Measurements from ENCODE around the gene CALCOCO2.
"Not testable (repeated sequence)": the region's sequence is repeated elsewhere in the genome, so short reads cannot be mapped to it uniquely, and the experiment has no call there.

CALCOCO2 gene

DNA sequence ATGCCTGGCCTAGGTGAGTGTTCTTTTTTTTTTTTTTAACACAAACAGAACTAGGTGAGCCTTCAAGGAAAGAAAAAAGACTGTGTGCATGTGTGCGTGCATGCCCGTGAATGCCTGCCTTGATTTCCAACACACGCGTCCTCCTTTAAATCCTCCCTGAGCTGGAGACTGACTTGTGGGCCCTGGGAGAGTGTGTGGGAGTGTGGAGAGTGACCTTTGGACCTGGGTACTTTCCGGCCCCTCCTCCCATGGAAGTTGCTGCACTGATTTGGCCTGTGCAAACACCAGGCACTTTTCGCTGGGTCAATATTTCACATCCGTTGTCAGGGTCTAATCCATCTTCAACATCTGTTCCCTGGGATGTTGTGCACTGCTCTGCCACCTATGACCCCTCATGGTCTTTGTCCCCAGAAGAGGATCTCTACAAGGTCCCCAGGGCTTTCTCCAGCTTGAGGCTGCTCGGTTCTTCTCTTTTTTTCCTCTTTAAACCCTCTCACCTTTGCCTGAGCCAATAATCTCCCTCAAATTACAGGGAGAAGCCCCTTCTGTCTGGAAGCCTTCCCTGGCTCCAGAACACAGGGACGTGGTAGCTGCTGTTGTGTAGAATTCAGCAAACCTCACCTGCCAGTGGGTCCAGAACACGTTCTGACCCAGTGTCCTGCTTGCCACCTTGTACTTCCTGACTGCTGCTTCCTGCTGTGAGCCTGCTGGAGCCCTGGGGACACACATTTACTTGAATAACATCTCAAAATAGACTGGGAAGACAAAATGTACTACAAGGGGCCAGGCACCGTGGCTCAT, 40.9 kb downstream of the CALCOCO2 start:
- no peak for DNase-seq
- intact Hi-C loops (cut with DNase I) = no loop called here

DNA sequence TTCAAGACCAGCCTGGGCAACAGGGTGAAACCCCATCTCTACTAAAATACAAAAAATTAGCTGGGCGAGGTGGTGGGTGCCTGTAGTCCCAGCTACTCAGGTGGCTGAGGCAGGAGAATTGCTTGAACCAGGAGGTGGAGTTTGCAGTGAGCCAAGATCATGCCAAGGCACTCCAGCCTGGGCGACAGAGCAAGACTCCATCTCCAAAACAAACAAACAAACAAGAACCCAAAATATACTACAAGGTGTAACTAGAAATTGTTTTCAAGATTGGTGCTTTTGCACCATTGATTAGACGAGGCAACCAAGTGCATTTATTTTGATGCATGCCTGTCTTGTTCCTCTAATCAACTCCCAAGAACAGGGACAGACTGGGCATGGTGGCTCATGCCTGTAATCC, 41.6 kb downstream of the CALCOCO2 start:
- intact Hi-C loops (cut with DNase I) = not testable (repeated sequence)

DNA sequence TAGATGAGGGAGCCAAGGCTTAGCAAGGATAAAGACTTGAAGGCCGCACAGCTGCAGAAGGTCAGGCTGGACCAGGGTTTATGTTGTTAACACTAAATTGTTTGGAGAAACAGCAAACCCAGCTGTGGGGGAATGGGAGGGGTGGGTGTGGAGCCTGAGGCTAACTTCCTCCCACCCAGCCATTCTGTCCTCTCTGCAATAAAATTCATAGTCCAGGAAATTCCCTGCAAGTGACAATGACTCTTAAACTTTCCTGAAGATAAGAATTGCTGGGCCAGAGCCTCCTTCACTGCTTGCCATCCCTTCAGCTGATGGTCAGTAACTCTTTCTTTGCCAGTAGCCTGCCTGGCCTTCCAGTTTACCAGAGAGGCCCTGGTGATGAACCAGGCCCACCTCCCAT, 42.4 kb downstream of the CALCOCO2 start:
- DNase-seq = no peak
- intact Hi-C loops (cut with DNase I) = no loop called here

More for the DNA sequence above, 41.6 kb downstream of the CALCOCO2 start:
- DNase-seq = not testable (repeated sequence)

DNA sequence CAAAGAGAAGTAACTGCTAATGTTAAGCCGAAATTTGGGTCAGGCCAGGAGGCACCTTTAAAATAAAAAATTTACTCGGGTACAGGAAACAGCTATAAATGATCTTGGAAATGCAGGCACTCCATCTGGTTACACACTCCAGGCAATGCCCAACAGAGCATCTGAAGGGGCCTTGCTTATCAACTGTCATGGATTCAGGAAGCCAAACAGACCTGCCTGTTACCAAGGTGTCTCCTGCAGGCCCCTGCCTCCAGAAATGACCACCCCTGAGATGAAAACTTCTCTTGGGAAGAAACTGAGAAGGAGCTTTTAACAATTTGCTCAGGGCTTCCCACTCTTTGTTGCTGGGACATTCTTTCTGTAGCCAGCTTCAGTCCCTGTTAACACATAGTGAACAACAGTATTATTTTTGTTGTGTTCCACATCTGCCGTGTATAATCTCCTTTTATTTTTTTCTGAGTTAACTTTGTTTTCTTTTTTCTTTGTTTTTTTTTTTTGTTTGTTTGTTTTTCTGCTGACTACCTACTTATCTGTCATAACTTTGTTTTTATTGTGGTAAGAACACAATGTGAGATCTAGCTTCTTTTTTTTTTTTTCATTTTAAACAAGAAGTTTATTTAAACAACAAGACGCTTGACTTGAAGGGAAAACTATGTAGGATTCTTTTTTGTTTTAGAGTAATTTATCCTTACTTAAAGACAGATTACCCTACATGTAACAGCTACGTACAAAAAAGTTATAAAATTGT, 43.0 kb downstream of the CALCOCO2 start:
- no peak for DNase-seq
- intact Hi-C loops (cut with DNase I) = no loop called here

DNA sequence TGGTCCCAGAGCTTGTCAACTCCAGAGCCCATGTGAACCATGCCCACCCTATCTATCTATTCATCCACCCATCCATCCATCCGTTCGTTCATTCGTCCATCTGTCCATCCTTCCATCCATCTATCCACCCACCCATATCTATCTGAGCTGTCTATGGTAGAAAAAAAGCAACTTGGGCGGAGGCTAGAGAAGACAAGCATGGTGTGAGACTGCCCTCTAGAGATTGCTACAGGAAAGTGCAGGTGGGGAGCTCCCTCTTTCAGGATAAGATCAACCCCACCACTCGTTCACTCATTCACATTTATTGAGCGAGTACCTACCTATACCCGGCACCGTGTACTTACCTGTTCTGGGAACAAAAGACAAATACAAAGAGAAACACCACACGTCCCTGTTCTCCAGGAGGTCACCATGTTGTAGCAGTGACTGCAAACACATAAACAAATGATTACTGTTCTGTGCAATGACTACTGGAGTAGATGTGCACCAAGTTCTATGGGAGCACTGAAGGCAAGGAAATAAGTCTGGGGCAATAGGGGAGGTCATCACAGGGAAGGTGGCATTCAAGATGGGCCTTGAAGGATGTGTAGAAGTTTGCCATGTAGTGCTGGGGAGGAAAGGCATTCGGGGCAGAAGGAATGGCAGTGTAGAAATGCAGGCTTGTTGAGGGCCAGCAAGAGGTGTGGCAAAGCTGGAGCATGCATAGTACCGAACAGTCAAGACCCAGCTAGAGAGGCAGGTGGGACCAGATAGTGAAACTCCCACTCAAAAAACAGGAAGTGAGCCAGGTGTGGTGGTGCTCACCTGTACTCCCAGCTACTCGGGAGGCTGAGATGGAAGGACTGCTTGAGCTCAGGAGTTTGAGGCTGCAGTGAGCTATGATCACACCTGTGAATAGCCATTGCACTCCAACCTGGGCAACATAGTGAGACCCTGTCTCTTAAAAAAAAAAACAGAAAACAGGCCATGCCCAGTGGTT, 48.4 kb downstream of the CALCOCO2 start:
- intact Hi-C loops (cut with DNase I) = loop anchor here (2.0 kb wide), 3 partner anchors 74 to 208 kb away; no protein-coding TSS in a partner anchor
- DNase-seq = peak in 4 of 10 donors; percentile 36 to 51 (median 44)

DNA sequence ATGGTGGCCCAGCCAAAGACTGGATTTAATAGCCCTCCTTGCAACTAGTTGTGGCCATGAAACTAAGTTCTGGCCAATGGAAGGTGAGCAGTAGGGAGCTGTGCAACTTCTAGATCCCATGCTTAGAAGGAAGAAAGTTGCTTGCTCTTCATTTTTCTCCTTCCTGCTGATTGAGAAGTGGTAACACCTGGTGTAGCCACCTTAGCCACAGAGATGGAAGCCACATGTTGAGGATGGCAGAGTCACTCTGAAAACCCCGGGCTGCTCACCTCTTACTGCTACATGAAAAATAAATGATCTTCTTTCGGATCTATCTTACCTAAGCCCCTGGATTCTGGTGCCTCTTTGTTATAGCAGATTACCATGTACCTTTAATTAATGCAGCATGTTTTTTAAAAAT, 51.4 kb downstream of the CALCOCO2 start:
- DNase-seq = no peak
- intact Hi-C loops (cut with DNase I) = loop anchor here (5.0 to 10.0 kb wide), 2 partner anchors 47 to 150 kb away; partner anchors contain the start of gene CALCOCO2

DNA sequence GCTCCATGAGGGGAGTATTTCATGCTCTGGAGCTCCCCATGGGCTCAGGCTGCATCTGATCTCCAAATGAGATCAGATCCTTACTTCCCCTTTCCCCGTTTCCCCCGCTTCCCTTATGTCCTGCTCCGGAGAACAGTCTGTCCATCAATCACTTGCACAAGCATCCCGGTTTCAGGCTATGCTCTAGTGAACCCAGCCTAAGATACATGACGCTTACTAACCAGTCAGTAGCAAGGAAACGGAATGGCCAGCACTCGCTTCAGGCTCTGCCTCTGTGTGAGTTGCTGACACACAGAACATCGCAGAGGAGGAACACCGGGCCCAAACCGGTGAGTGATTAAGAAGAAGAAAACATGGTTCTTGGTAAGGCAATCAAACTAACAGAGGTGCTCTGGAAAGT, 52.3 kb downstream of the CALCOCO2 start:
- intact Hi-C loops (cut with DNase I) = loop anchor here (5.0 to 10.0 kb wide), 2 partner anchors 48 to 149 kb away; partner anchors contain the start of gene CALCOCO2

DNA sequence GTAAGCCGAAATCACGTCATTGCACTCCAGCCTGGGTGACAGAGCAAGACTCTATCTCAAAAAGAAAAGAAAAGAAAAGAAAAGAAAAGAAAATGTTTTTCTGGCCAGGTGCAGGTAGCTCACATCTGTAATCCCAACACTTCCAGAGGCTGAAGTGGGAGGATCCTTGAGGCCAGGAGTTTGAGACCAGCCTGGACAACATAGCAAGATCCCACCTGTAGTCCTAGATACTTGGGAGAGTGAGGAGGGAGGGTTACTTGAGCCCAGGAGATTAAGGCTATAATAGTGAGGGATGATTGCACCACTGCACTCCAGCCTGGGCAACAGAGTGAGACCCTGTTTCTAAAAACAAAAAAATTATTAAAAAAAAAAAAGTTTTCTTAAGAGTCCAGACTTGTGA, 59.3 kb downstream of the CALCOCO2 start:
- intact Hi-C loops (cut with DNase I) = loop anchor here (10.0 kb wide), 1 partner anchor 55 kb away; the partner anchor contains the start of gene SNF8
- DNase-seq = no peak

More for the DNA sequence above, 52.3 kb downstream of the CALCOCO2 start:
- DNase-seq = no peak

DNA sequence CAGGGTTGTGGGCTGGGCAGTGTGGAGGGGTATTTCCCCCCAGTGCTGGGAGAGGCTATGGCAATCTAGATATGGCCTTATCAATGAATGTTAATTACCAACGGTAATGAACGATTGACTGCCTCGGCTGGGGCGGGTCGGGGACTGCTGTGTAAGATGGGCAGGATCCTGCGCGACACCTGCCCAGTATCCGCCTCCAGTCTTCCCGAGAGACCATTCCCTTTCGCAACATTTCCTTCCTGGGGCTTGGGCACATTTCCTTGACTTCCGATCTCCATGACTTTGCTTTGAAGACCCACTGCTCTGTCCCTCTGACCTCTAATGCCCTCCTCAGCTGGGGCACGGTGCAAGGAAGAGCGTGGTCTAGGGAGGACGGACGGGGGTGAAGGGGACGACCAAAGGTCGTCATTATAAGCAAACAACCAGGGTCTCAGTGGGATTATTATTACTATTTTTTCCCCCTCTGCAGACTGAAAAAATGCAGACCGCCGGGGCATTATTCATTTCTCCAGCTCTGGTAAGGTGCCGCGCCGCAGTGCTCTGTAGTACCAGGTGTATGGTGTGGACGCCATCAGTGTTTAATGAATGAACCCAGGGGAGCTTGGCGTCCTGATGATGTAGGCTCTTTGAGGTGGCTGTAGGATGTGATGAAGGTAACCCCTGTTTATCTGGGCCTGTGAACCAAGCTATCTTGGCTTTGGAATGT, 62.3 kb downstream of the CALCOCO2 start:
- no peak for DNase-seq
- intact Hi-C loops (cut with DNase I) = loop anchor here (1.0 to 10.0 kb wide), 2 partner anchors 15 to 52 kb away; partner anchors contain the start of genes SNF8 and UBE2Z

DNA sequence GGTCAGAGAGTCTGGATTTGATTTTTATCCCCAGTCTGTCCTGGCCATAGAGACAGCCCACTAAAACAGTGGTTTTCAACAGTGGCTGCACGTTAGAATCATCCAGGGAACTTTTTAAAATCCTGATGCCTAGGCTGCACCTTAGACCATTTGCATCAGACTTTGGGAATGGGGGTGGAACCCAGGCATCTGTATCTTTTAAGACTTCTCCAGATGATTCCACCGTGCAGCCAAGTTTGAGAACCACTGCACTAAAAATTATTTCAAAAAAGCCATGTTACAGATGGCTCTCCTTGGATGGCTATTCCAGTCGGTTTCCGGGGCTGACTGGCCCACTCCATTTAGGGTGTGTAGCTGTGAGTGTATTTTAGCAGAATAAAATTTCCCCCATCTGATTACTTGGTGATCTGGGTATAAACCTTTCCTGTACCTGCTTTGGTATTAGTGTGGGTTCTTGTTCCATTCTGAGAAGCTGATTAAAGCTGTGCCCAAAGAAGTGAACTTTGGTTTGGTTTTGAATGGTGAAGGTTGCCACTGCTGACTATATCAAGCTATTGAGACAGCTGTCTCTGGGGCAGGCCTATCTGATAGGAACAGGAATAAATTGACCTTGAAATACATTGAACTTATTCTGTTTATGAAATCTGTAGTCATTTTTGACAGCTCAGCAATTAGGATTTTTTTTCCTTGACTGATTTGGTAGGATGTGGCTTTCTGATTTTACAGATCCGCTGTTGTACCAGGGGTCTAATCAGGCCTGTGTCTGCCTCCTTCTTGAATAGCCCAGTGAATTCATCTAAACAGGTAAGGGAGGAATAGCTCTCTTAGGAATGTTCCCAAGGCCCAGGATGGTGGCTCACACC, 63.0 kb downstream of the CALCOCO2 start:
- intact Hi-C loops (cut with DNase I) = loop anchor here (10.0 kb wide), 1 partner anchor 51 kb away; the partner anchor contains the start of gene SNF8
- no peak for DNase-seq

DNA sequence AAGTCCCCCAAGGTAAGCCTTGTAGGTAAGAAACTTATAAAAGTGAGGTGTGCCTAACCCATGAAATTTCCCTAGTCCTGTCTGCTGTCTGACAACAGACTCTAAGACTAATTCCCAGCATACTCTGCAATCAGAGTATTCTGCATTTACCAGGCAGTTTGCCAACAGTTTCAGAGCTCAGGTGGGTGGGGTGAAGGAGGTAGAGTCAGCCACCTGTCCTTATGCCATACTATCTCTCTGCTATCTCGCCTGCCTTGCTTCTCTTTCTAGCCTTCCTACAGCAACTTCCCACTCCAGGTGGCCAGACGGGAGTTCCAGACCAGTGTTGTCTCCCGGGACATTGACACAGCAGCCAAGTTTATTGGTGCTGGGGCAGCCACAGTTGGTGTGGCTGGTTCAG, 64.1 kb downstream of the CALCOCO2 start:
- no peak for DNase-seq
- intact Hi-C loops (cut with DNase I) = loop anchor here (10.0 kb wide), 1 partner anchor 50 kb away; the partner anchor contains the start of gene SNF8

DNA sequence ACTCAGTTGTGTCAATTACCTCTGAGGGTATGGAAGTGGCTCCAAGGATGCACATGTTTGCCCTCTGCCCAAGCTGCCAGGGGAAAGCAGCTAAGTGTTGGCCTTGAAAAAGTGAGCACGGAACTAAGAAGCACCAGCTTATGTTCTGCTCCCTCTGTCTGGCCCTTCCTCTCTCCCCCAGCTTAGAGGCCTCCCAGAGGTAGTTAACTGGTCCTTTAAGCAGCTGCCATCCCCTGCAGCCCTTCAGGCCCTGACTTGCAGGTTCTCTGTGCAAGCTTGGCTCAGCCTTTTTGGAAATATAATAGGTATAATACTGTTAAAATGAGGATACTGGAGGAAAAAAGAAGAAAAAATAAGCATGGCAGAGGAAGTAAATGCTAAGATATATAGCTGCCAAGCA, 70.4 kb downstream of the CALCOCO2 start:
- intact Hi-C loops (cut with DNase I) = no loop called here
- no peak for DNase-seq

DNA sequence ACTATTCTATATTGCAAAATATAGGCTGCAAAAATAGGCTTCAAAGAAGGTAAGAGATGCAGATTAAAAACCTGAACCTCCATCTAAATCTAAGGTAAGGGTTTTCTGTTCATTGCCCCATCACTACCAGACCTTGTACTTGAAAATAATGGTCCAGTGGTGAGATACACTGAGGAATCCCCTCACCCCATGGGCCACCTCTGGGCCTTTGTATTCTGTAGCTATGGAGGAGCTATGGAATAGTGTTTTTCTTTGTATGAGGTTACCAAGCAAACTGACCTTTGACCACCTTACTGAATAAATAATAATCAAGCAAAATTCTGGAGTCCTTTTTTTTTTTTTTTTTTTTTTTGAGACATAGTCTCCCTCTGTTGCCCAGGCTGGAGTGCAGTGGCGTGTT, 72.6 kb downstream of the CALCOCO2 start:
- intact Hi-C loops (cut with DNase I) = no loop called here
- DNase-seq = no peak

DNA sequence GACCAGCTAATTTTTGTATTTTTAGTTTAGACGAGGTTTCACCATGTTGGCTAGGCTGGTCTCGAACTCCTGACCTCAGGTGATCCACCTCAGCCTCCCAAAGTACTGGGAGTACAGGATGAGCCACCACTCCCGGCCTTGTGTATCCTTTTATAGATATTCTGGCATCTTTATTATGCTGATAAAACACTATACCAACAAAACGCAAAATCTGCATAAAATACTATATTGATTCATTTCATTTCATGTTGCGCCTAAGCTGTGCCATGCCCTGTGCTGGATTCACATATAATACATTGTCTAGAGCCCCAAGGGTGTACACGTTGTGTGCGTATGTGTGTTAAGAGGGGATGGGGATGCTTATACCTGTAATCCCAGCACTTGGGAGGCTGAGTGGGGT, 73.6 kb downstream of the CALCOCO2 start:
- no peak for DNase-seq
- intact Hi-C loops (cut with DNase I) = no loop called here

DNA sequence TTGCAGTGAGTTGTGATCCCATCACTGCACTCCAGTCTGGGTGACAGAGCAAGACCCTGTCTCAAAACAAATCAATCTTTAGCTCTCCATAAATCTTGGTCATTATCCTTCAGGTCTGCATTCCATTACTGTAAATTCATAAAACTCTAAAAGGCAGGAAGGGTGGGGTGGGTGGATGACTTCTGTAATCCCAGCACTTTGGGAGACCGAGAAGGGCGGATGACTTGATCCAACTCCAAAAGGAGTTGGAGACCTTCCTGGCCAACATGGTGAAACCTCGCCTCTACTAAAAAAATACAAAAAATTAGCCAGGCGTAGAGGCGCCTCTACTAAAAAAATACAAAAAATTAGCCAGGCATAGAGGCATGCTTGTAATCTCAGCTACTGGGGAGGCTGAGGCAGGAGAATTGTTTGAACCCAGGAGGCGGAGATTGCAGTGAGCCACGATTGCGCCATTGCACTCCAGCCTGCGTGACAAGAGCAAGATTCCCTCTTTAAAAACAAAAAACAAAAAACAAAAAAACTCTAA, 75.2 kb downstream of the CALCOCO2 start:
- DNase-seq = no peak
- intact Hi-C loops (cut with DNase I) = no loop called here

DNA sequence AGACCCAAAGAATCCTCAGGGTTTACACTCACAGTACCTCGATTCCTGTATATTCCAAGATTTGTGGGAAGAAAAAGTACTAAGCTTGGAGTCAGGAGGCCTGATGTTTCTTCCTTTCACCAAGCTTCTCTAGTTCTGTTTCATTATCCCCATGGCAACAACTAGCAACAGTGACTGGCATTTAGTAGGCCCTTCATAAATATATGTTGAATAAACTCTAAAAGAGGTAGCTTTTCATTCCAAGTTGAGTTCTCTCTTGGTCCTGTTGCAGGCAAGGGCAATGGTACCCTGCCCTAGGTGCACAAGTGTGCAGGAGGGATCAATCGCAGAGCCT, 76.8 kb downstream of the CALCOCO2 start:
- intact Hi-C loops (cut with DNase I) = loop anchor here (1.0 kb wide), 1 partner anchor 15 kb away; the partner anchor contains the start of gene ATP5MC1

DNA sequence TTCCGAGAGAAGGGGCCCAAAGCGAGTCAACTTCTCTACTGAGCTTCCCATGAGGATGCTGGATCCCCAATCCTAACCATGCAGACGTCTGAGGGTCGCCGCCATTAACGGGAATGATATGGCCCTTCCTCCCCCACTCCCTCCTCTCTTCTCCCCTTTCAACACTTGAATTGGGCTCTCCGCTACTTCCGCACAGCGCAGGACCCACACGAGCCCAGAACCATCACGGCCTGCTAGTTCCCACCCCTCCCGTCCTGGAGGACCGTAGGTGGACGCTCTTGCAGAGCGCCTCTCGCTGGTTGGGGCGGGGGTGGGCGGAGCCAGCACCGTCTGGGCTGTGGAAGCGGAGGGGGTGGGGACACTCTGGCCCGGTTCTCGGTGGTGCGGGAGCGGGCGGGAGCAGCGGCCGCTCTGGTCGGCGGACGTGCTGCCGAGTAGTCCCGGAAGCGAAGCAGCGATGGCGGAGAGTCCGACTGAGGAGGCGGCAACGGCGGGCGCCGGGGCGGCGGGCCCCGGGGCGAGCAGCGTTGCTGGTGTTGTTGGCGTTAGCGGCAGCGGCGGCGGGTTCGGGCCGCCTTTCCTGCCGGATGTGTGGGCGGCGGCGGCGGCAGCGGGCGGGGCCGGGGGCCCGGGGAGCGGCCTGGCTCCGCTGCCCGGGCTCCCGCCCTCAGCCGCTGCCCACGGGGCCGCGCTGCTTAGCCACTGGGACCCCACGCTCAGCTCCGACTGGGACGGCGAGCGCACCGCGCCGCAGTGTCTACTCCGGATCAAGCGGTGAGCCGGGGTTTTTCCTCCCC, 77.4 kb downstream of the CALCOCO2 start, which contains the start of gene UBE2Z:
UBE2Z (plus strand) TSS at position 361 of the 797 bp plus-strand sequence; CDS start at position 458, 97 bp downstream.
- DNase-seq = peak; percentile 87 to 99 (median 94)
- intact Hi-C loops (cut with DNase I) = loop anchor here (1.0 kb wide), 1 partner anchor 16 kb away; the partner anchor contains the start of gene ATP5MC1

More for the DNA sequence above, 76.8 kb downstream of the CALCOCO2 start:
- DNase-seq = no peak

Data from posterior cingulate gyrus (tissue), 11 donors.